Spinal cord (tissue), 10 donors: Measurements from ENCODE around the gene CDH19. TPM values are rescaled to one million over a fixed set of nuclear protein-coding genes. Genes with fewer than 3 reads are reported as not detected.

Experiments
- DNase-seq, 6 donors: peaks; one replicate each; pipeline versions ENCODE4 v3.0.0 to v3.0.0-alpha.2; 2013 to 2015; ENCODE audit warnings: low spot score in 6 of 6, low read depth in 4 of 6
- H3K27ac ChIP-seq: one replicate; pipeline ENCODE4 v1.5.1; 2013; ENCODE audit warnings: low read depth, low read length, control low read depth
- H3K27me3 ChIP-seq: one replicate; pipeline ENCODE4 v1.6.1; 2013; ENCODE audit warnings: low read length; ENCODE audit not compliant: control insufficient read depth, insufficient read depth
- H3K36me3 ChIP-seq: one replicate; pipeline ENCODE4 v1.6.1; 2013; ENCODE audit warnings: low read length; ENCODE audit not compliant: control insufficient read depth, insufficient read depth
- H3K4me1 ChIP-seq: one replicate; pipeline ENCODE4 v1.6.1; 2013; ENCODE audit warnings: low read length; ENCODE audit not compliant: control insufficient read depth, insufficient read depth
- H3K4me3 ChIP-seq: one replicate; pipeline ENCODE4 v1.5.1; 2013; ENCODE audit warnings: low read depth, low read length, control low read depth
- H3K9me3 ChIP-seq: one replicate; pipeline ENCODE4 v1.6.1; 2013; ENCODE audit warnings: low read length; ENCODE audit not compliant: control insufficient read depth, insufficient read depth
- WGBS: methylation state at CpG from one replicate; pipeline ENCODE4 v1.1.5; 2013; ENCODE audit warnings: missing lambda C conversion rate; ENCODE audit not compliant: insufficient coverage; 5-methylcytosine and 5-hydroxymethylcytosine counted together
- polyA plus RNA-seq, 2 donors: library from polyadenylated mRNA; unstranded; fragments of 120-200 nt; gene quantifications; one replicate each; pipeline ENCODE4 v1.2.1, GENCODE V29; 2013; ENCODE audit not compliant: insufficient read length in 2 of 2
- total RNA-seq, 2 donors: library from RNA; depleted of rRNA in 1 of 2; stranded (reverse); fragments of 120-200 nt in 1 of 2; fragments of >200 nt in 1 of 2; gene quantifications; one replicate each; pipeline versions ENCODE4 v1.2.3 to v1.2.4, GENCODE V29; 2013 to 2014
- donor health status: healthy.

CDH19 gene
- total and polyA plus RNA-seq, 4 donors, result 1.8 to 28.5 (median 7.4) TPM

- Histone ChIP-seq H3K27ac (no peak overlapping the region), H3K9me3 (no peaks in the 10 kb centered on the region), H3K4me1 (no peaks in the 10 kb centered on the region), H3K4me3 (no peak overlapping the region), H3K36me3 (no peaks in the 10 kb centered on the region), H3K27me3 (no peaks in the 10 kb centered on the region)
- DNase-seq, result no peak
- WGBS, result 60% methylated on average over 1 of the region's 2 CpGs
These were observed 28.6 kb downstream of the CDH19 start for GRCh38 chr18:66575263-66575662.

GRCh38 chr18:66571845-66572244 lies 32.0 kb downstream of the CDH19 start:
- no peaks in the 10 kb centered on the region for H3K27me3 ChIP-seq
- H3K4me3 ChIP-seq, result no peak overlapping the region
- DNase-seq, result peak in 2 of 6 donors; percentile 12 to 42
- H3K36me3 ChIP-seq, result no peaks in the 10 kb centered on the region
- 35% methylated on average over 5 of the region's 6 CpGs for WGBS
- H3K4me1 ChIP-seq, result no peaks in the 10 kb centered on the region
- H3K9me3 ChIP-seq, result no peaks in the 10 kb centered on the region
- no peak overlapping the region for H3K27ac ChIP-seq

GRCh38 chr18:66566616-66567015 lies 37.3 kb downstream of the CDH19 start:
- no peaks in the 10 kb centered on the region for H3K9me3 ChIP-seq
- H3K4me3 ChIP-seq, result no peak overlapping the region
- DNase-seq, result peak in 1 of 6 donors; percentile 55
- WGBS, result 82% methylated on average over 3 of the region's 5 CpGs
- H3K27me3 ChIP-seq, result no peaks in the 10 kb centered on the region
- H3K27ac ChIP-seq, result no peak overlapping the region
- no peaks in the 10 kb centered on the region for H3K4me1 ChIP-seq
- H3K36me3 ChIP-seq, result no peaks in the 10 kb centered on the region

- Histone ChIP-seq H3K4me3 (no peak overlapping the region), H3K27me3 (no peaks in the 10 kb centered on the region), H3K9me3 (no peaks in the 10 kb centered on the region), H3K4me1 (no peaks in the 10 kb centered on the region), H3K36me3 (no peaks in the 10 kb centered on the region), H3K27ac (no peak overlapping the region)
- no peak for DNase-seq
These were observed 39.7 kb downstream of the CDH19 start for GRCh38 chr18:66564236-66564635.

GRCh38 chr18:66562279-66562678 lies 41.6 kb downstream of the CDH19 start:
- Histone ChIP-seq H3K27me3 (no peaks in the 10 kb centered on the region), H3K9me3 (no peaks in the 10 kb centered on the region), H3K4me3 (no peak overlapping the region), H3K4me1 (no peaks in the 10 kb centered on the region), H3K36me3 (no peaks in the 10 kb centered on the region), H3K27ac (no peak overlapping the region)
- DNase-seq, result no peak
- 82% methylated on average over 4 of the region's 6 CpGs for WGBS

- H3K36me3 ChIP-seq, result no peaks in the 10 kb centered on the region
- no peak overlapping the region for H3K27ac ChIP-seq
- 90% methylated on average over 2 of the region's 4 CpGs for WGBS
- peak in 2 of 6 donors; percentile 7 to 23 for DNase-seq
- H3K27me3 ChIP-seq, result no peaks in the 10 kb centered on the region
- H3K4me3 ChIP-seq, result no peak overlapping the region
- no peaks in the 10 kb centered on the region for H3K4me1 ChIP-seq
- H3K9me3 ChIP-seq, result no peaks in the 10 kb centered on the region
These were observed 43.8 kb downstream of the CDH19 start for GRCh38 chr18:66560094-66560493.

GRCh38 chr18:66558773-66559172 lies 45.1 kb downstream of the CDH19 start:
- DNase-seq, result peak in 1 of 6 donors; percentile 6
- Histone ChIP-seq H3K4me3 (no peak overlapping the region), H3K4me1 (no peaks in the 10 kb centered on the region), H3K27ac (no peak overlapping the region), H3K9me3 (no peaks in the 10 kb centered on the region), H3K36me3 (no peaks in the 10 kb centered on the region), H3K27me3 (no peaks in the 10 kb centered on the region)
- no CpG with 5 or more reads among the region's 5 CpGs for WGBS

GRCh38 chr18:66557091-66557490 lies 46.8 kb downstream of the CDH19 start:
- Histone ChIP-seq H3K4me1 (no peaks in the 10 kb centered on the region), H3K27me3 (no peaks in the 10 kb centered on the region), H3K9me3 (no peaks in the 10 kb centered on the region), H3K4me3 (no peak overlapping the region), H3K36me3 (no peaks in the 10 kb centered on the region), H3K27ac (no peak overlapping the region)
- no peak for DNase-seq

- H3K27me3 ChIP-seq, result no peaks in the 10 kb centered on the region
- WGBS, result 90% methylated on average over 2 of the region's 2 CpGs
- DNase-seq, result no peak
- no peaks in the 10 kb centered on the region for H3K9me3 ChIP-seq
- no peak overlapping the region for H3K4me3 ChIP-seq
- no peak overlapping the region for H3K27ac ChIP-seq
- no peaks in the 10 kb centered on the region for H3K4me1 ChIP-seq
- no peaks in the 10 kb centered on the region for H3K36me3 ChIP-seq
These were observed 48.3 kb downstream of the CDH19 start for GRCh38 chr18:66555585-66555984.

GRCh38 chr18:66553824-66554223 lies 50.1 kb downstream of the CDH19 start:
- Histone ChIP-seq H3K27ac (no peak overlapping the region), H3K27me3 (no peaks in the 10 kb centered on the region), H3K4me1 (no peaks in the 10 kb centered on the region), H3K9me3 (no peaks in the 10 kb centered on the region), H3K4me3 (no peak overlapping the region), H3K36me3 (no peaks in the 10 kb centered on the region)
- DNase-seq, result no peak
- no CpG with 5 or more reads among the region's 1 CpG for WGBS
